GM12873 (cell line): ENCODE results near the gene PTPRT.

ENCODE experiments used
- TF ChIP-seq, protein P1 (sequence below): IDR thresholded peaks from 2 replicates; pipeline ENCODE4 v1.5.1; 2012; ENCODE audit warnings: low read depth, mild to moderate bottlenecking, moderate library complexity, low read length, control low read depth; ENCODE audit not compliant: insufficient read depth; ENCODE audit errors: missing control alignments

The PTPRT gene

DNA sequence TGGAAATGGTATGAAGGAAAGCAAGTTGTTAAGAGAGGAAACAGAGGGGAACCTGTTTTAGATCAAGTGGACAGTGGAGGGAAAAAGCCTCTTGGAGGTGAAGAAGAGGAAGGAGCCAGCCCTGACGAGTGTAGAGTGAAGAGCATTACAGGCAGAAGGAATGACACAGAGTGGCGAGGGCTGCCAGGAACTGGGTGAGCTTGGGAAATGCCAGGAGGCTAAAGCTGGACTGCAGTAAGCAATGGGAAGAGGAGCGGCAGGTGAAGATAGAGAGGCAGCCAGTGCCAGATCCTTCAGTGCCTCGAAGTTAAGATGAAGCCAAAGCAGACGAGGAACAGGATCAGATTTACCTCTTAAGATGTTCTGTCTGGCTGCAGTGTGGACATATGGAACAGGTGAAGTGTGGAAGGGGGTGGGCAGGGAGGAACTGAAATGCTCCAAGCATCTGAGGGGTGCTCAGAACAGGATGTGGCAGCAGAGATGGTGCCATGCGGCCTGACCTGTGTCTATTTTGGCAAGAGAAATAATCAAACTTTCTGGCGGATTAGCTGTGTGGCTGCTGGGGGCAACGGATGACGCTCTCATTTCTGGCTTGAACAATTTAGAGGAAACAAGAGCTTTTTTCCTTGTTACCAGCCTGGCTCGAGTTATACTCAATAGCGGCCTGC is 748.4 kb downstream of the PTPRT start:
- TF ChIP-seq, protein P1, sequence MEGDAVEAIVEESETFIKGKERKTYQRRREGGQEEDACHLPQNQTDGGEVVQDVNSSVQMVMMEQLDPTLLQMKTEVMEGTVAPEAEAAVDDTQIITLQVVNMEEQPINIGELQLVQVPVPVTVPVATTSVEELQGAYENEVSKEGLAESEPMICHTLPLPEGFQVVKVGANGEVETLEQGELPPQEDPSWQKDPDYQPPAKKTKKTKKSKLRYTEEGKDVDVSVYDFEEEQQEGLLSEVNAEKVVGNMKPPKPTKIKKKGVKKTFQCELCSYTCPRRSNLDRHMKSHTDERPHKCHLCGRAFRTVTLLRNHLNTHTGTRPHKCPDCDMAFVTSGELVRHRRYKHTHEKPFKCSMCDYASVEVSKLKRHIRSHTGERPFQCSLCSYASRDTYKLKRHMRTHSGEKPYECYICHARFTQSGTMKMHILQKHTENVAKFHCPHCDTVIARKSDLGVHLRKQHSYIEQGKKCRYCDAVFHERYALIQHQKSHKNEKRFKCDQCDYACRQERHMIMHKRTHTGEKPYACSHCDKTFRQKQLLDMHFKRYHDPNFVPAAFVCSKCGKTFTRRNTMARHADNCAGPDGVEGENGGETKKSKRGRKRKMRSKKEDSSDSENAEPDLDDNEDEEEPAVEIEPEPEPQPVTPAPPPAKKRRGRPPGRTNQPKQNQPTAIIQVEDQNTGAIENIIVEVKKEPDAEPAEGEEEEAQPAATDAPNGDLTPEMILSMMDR: no peak

DNA sequence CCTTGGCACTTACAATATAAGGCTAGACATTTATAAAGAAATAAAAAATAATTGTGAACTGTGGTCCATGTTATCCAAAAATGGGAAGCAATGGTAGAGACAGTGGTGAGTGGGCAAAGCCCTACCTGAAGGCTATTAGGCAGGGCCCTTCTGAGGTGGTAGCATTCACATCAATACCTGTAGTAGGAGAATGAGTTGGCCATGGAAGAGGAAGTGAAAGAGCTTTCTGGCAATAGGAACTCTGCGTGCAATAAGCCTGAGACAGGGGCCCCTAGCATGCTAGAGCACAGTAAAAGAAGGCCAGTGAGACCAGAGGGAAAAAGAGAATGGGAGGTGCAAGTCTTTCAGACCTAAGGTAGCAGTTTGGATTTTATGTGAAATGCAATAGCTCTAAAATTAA is 754.5 kb downstream of the PTPRT start:
- TF ChIP-seq, protein P1: no peak

DNA sequence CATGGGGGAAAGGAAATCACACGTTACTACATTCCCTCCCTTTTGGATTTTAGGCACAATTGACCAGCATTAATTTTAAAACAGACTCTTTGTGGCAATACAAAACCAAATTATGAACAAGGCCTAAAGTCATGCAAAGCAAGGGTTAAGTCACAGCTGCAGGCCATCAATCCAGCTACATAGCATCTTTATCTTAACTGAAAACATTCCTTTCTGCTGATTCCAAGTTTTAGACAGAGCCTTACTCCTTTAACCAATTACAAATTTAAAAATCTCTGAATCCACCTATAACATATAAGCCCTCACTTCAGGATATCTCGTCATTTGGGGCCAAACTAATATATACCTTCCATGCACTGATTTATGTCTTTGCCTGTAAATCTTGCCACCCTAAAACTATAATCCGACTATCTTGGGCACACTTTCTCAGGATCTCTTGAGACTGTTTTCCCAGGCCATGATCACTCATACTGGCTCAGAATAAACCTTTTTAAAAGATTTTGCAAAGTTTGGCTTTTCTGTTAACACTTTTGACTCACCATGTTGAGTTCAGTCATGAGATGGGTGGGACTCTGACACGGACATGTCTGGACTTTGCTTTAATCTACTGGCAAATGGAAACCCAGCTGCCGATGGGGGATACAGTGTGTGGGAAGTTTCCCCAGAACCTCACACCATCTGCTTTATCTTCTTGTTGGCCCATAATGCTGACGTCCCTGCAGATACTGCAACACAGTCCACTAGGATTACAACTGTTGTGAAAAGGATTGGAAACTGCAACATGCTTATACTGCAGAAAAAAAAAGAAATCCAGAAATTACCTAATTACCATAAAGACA is 757.0 kb downstream of the PTPRT start:
- TF ChIP-seq, protein P1: no peak

DNA sequence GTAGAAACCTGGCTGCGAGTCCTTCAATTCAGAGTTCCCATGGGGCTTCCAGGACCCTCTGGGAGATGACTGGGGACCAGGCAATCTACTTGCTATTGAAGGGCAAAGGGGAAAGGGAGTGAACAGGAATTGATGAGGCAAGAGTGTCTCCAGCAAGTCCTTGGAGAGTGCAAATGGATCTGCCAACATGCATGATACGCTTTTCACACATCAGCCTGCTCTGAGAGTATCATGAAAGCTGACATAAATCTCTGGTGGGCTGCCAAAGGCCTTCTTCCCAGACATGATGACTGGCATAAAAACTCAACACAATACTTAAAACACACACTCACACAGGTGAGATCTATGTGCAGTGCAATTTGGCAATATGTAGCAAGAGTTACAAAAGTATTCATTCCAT is 759.1 kb downstream of the PTPRT start:
- TF ChIP-seq, protein P1: no peak

DNA sequence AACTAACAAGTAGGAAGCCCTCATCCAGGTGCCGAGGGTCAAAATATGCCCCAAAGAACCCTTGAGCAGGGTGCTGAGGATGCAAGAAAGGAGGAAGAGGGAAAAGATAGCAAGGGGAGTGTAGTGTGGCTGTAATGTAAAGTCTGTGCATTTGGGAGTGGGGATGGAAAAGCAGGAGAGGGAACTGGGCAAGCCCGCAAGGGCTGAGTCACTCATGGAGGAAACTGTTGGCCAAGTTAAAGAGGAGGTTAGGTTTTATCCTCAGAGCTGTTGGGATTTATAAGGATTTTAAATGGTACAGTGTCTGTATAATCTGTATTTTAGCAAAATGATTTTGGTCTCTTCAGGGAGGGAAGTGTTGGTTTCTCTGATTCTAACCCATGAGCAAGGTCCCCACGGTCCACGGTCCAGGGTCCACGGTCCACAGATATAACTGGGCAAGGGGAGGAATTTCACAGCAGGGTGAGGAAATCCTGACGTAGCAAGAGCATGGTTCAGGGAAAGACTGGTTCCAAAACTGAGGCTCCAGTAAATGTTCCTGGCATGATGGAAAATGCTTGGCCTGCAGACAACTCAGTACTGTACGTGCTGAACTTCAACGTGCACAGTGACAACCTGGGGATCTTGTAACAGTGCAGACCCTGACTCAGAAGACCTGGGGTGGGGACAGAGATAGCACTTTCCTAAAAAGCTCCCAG is 759.8 kb downstream of the PTPRT start:
- TF ChIP-seq, protein P1: no peak

DNA sequence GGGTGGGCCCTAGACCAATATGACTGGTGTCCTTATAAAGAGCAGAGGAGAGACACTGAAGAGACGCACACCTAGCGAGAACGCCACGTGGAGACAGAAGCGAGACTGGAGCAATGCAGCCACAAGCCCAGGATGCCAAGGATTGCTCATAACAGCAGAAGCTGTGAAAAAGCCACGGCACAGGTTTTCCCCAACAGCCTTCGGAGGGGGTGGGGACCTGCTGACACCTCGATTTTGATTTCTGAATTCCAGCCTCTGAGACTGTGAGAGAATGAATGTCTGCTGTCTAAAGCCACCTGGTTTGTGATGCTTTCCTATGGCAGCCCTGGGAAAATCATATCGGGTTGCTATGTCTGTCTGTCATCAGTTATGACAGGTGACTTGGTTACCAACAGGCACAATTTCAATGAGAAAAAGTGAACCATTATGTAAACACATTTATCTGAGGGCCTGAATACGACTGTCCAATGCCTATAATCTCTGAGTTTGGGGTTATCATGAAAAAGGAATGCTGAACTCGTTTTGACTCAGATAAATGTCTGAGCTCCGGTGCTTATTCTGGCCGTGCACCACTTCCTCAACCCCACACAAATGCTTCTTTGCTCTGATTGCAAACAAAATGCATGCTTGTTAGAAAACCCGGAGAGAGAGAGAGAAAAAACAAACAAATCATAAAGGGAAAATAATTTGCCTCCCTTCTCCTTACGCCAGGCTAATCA is 769.7 kb downstream of the PTPRT start:
- TF ChIP-seq, protein P1: no peak
